OCI-LY3 (cell line): ENCODE measurements around the gene TLL2.
A peak's percentile ranks its signal among the peaks of the same experiment; 100 is the strongest.

ENCODE experiments used
- H2AFZ ChIP-seq: fragments of 200-600, 300-600 bp; shearing (Covaris generic); 2 replicates; pipeline ENCODE4 v1.6.0; 2014; ENCODE audit warnings: antibody characterized with exemption, low read depth, low read length
- H3K27ac ChIP-seq: fragments of 200-600, 300-600 bp; sonication (generic); 2 replicates; pipeline ENCODE4 v1.5.1; 2014; ENCODE audit warnings: mild to moderate bottlenecking, low read length, moderate library complexity, mixed read lengths
- H3K27me3 ChIP-seq: fragments of 200-600, 300-600 bp; sonication (generic); 2 replicates; pipeline ENCODE4 v1.6.1; 2014; ENCODE audit warnings: low read depth, low read length, mixed read lengths
- H3K36me3 ChIP-seq: fragments of 200-600, 300-600 bp; sonication (generic); replicated peaks from 2 replicates; pipeline ENCODE3; 2014; ENCODE audit warnings: low read depth, low read length, mixed read lengths
- H3K4me1 ChIP-seq: fragments of 300-600, 200-600 bp; sonication (generic); 2 replicates; pipeline ENCODE4 v1.6.1; 2014; ENCODE audit warnings: low read length, mixed read lengths
- H3K4me2 ChIP-seq: fragments of 200-600, 300-600 bp; sonication (generic); 2 replicates; pipeline ENCODE4 v1.6.1; 2014; ENCODE audit warnings: low read length, mixed read lengths
- H3K4me3 ChIP-seq: fragments of 300-600, 200-600 bp; sonication (generic); 2 replicates; pipeline ENCODE4 v1.5.1; 2014; ENCODE audit warnings: antibody characterized with exemption, mild to moderate bottlenecking, low read length, moderate library complexity
- H3K79me2 ChIP-seq: fragments of 300-600, 200-600 bp; shearing (Covaris generic); 2 replicates; pipeline ENCODE4 v1.6.1; 2014; ENCODE audit warnings: mild to moderate bottlenecking, low read length, mixed read lengths
- H3K9ac ChIP-seq: fragments of 300-600, 200-600 bp; shearing (Covaris generic); 2 replicates; pipeline ENCODE4 v1.6.0; 2014; ENCODE audit warnings: mild to moderate bottlenecking, low read length, moderate library complexity
- H3K9me3 ChIP-seq: fragments of 200-600, 300-600 bp; shearing (Covaris generic); 2 replicates; pipeline ENCODE4 v1.6.1; 2014; ENCODE audit warnings: low read length, mixed read lengths; ENCODE audit not compliant: insufficient read depth
- H4K20me1 ChIP-seq: fragments of 200-600, 300-600 bp; sonication (generic); 2 replicates; pipeline ENCODE4 v1.6.1; 2016; ENCODE audit warnings: low read length, mixed read lengths; ENCODE audit not compliant: insufficient read depth
- EZH2phosphoT487 ChIP-seq: fragments of 200-600 bp; shearing (Covaris generic); IDR thresholded peaks from 2 replicates; pipeline ENCODE4 v1.6.1; 2018; ENCODE audit warnings: antibody characterized with exemption, mixed run types, low read depth
- TF ChIP-seq, protein P1 (sequence below): fragments of 200-600, 300-600 bp; sonication (generic); IDR thresholded peaks from 2 replicates; pipeline ENCODE4 v1.5.1; 2014; ENCODE audit warnings: antibody characterized with exemption, low read length, low read depth

The TLL2 gene

DNA sequence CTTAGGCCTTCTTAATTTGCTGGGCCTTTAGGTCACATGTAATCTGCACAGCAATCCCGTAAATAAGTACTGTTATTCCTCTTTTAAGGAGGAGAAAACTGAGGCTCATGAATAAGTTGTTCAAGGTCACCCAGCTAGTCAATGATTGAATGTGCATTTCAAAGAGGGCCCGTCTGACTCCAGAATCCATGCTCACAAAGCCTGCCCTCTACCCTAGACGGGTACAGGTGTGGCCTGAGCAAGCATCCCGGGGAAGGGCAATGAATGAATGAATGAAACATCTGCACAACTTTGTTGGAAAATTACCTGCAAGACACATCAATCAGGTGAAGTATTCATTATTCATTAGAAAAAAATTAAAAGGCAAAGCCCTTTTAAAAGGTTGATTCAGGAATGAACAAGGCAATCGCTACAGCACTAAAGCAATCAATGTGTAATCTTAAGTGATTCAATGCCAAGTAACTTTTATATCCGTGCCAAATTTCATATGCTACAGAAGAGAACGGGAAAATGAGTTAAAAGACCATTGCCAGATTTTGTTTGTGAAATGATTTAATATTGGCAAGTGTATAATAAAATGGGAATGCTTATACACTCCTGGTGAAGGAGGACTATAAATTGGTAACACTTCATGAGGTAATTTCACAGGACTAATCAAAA lies 61.1 kb downstream of the TLL2 start:
- H3K4me1 ChIP-seq: peaks cover 15% of the 10 kb centered on the region
- H2AFZ ChIP-seq: no peak overlapping the region
- no peaks in the 10 kb centered on the region for H3K27me3 ChIP-seq
- H3K36me3 ChIP-seq: no peaks in the 10 kb centered on the region
- H3K4me2 ChIP-seq: no peak overlapping the region
- H4K20me1 ChIP-seq: no peaks in the 10 kb centered on the region
- TF ChIP-seq, protein P1, sequence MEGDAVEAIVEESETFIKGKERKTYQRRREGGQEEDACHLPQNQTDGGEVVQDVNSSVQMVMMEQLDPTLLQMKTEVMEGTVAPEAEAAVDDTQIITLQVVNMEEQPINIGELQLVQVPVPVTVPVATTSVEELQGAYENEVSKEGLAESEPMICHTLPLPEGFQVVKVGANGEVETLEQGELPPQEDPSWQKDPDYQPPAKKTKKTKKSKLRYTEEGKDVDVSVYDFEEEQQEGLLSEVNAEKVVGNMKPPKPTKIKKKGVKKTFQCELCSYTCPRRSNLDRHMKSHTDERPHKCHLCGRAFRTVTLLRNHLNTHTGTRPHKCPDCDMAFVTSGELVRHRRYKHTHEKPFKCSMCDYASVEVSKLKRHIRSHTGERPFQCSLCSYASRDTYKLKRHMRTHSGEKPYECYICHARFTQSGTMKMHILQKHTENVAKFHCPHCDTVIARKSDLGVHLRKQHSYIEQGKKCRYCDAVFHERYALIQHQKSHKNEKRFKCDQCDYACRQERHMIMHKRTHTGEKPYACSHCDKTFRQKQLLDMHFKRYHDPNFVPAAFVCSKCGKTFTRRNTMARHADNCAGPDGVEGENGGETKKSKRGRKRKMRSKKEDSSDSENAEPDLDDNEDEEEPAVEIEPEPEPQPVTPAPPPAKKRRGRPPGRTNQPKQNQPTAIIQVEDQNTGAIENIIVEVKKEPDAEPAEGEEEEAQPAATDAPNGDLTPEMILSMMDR: no peak
- TF ChIP-seq EZH2phosphoT487: no peak
- no peaks in the 10 kb centered on the region for H3K9me3 ChIP-seq
- H3K4me3 ChIP-seq: no peak overlapping the region
- no peak overlapping the region for H3K27ac ChIP-seq
- H3K79me2 ChIP-seq: no peaks in the 10 kb centered on the region
- H3K9ac ChIP-seq: no peak overlapping the region

DNA sequence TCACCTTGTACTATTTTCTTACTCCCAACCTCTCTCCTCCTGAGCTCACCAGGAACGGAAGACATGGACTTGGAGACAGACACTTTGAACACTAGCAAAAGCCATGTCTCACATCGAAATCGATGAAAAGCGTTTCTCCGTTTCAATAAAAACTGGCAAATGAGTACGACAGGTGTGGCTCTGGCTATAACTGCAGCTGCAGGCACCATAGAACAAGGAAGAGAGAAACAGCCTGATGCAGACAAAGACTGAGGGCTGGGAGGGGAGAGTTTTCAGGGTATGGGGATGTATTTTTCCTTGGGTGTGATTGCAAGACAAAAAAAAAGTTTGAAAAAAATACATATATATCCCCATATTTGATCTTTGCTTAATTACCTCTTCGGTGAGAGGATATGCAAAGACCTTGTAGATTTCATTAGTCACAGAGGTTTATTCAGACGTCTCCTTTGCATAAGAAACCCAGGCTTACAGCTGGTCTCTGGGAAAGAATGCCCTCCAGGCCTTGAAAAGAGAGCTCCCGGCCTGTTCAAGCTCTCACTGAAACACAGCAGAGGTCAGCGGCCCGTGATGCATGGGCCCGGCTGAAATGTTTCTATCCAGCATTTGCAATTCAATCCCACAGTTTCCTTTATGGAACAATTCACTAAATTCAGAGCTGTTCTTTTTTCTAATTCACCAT lies 63.1 kb downstream of the TLL2 start:
- no peaks in the 10 kb centered on the region for H3K9me3 ChIP-seq
- H3K27ac ChIP-seq: no peak overlapping the region
- no peaks in the 10 kb centered on the region for H3K27me3 ChIP-seq
- no peaks in the 10 kb centered on the region for H4K20me1 ChIP-seq
- no peaks in the 10 kb centered on the region for H3K36me3 ChIP-seq
- H3K4me1 ChIP-seq: peaks cover 15% of the 10 kb centered on the region
- H2AFZ ChIP-seq: no peak overlapping the region
- H3K4me2 ChIP-seq: no peak overlapping the region
- H3K79me2 ChIP-seq: no peaks in the 10 kb centered on the region
- TF ChIP-seq, protein P1: no peak
- TF ChIP-seq EZH2phosphoT487: no peak
- H3K4me3 ChIP-seq: no peak overlapping the region
- H3K9ac ChIP-seq: no peak overlapping the region

DNA sequence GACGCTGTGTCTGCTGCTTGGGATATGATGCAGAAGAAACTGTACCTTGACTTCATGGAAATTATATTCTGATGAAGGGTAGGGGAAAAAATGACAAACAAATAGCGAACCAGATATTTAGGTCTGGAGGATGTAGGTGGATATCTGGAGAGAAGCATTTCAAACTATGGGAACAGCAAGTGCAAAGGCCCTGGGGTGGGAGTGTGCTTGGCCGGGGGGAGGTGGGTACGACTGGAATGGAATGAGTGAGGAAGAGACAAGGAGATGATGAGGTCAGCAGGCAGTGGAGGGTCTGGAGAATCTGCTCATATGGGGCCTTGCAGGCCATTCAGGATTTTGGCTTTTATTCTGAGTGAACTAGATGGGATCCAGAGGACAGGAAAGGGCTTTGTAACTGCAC lies 65.2 kb downstream of the TLL2 start:
- Histone ChIP-seq H3K4me2 (peak overlapping the region; percentile 61), H3K27ac (no peak overlapping the region), H2AFZ (no peak overlapping the region), H3K27me3 (no peaks in the 10 kb centered on the region), H3K4me3 (no peak overlapping the region; the same call in 1 of the 2 replicates), H3K9ac (no peak overlapping the region), H4K20me1 (no peaks in the 10 kb centered on the region), H3K36me3 (no peaks in the 10 kb centered on the region), H3K79me2 (no peaks in the 10 kb centered on the region), H3K4me1 (peaks cover 15% of the 10 kb centered on the region), H3K9me3 (no peaks in the 10 kb centered on the region)
- TF ChIP-seq EZH2phosphoT487: no peak
- TF ChIP-seq, protein P1: no peak

DNA sequence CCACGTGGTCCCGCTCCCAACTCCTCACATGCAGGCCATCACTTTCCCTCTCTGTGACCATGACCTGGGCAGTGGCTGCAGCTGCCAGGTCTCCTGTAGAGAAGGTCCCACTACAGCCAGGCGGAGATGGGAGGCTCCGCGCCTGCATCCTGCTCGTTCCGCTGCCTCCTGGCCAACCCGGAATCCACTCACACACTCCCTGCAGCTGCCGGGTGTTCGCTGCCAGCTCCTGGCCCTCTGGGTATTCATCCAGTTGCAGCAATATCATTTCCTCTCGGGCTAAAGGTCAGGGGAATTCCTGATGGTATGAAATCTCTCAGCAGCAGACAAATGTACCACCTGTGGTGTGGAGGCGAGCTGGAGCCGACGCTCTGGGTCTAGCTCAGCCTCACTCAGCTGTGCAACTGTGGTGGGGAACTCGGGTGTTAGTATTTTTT lies 65.7 kb downstream of the TLL2 start:
- Histone ChIP-seq H3K9me3 (no peaks in the 10 kb centered on the region), H3K4me3 (peak overlapping the region; percentile 32), H3K79me2 (no peaks in the 10 kb centered on the region), H2AFZ (no peak overlapping the region), H3K9ac (no peak overlapping the region), H3K27me3 (no peaks in the 10 kb centered on the region), H3K27ac (no peak overlapping the region), H3K4me1 (peaks cover 15% of the 10 kb centered on the region), H3K4me2 (peak overlapping the region; percentile 61), H3K36me3 (no peaks in the 10 kb centered on the region), H4K20me1 (no peaks in the 10 kb centered on the region)
- TF ChIP-seq EZH2phosphoT487: no peak
- TF ChIP-seq, protein P1: no peak
